H1 (cell line): ENCODE data around the gene ITPR1. TPM values are rescaled to one million over a fixed set of nuclear protein-coding genes. Genes with fewer than 3 reads are reported as not detected.

ENCODE experiments used
- CTCF ChIA-PET: fragments of 300-600 bp; sonication (Branson Sonifier 250); formaldehyde crosslinking; loops from one replicate; lab custom pipeline; 2021; ENCODE audit not compliant: partially characterized antibody; lab: Charles Lee
- POLR2A ChIA-PET: fragments of 300-600 bp; sonication (Branson Sonifier 250); formaldehyde crosslinking; loops from one replicate; lab custom pipeline; 2021; ENCODE audit warnings: inconsistent platforms; ENCODE audit not compliant: partially characterized antibody; lab: Charles Lee
- DNase-seq, 2 experiments: peaks; one replicate each; pipeline versions ENCODE4 v3.0.0 to v3.0.0-alpha.2; 2010 to 2022; ENCODE audit warnings: low spot score in 2 of 2, low read depth in 1 of 2, mixed read lengths in 1 of 2
- FAIRE-seq: peaks from 2 replicates; lab custom pipeline; 2011; peaks lifted over from hg19 to GRCh38; lab: Jason Lieb, UNC
- H2AFZ ChIP-seq: 2 replicates; pipeline ENCODE4 v1.8.1; 2012; ENCODE audit warnings: low read length, inconsistent platforms
- H2AK5ac ChIP-seq: 2 replicates; pipeline ENCODE4 v1.6.1; 2013; ENCODE audit warnings: low read depth, low read length
- H2BK120ac ChIP-seq: replicated peaks from 2 replicates; pipeline ENCODE3; 2013; ENCODE audit warnings: low read depth, low read length, inconsistent platforms
- H2BK12ac ChIP-seq: 2 replicates; pipeline ENCODE4 v1.6.1; 2013; ENCODE audit warnings: low read depth, low read length
- H2BK15ac ChIP-seq: 2 replicates; pipeline ENCODE4 v1.6.1; 2013; ENCODE audit warnings: low read length
- H2BK20ac ChIP-seq: 2 replicates; pipeline ENCODE4 v1.6.1; 2013; ENCODE audit warnings: low read length
- H2BK5ac ChIP-seq: 2 replicates; pipeline ENCODE4 v1.6.1; 2013; ENCODE audit warnings: low read depth, low read length
- H3K14ac ChIP-seq: 2 replicates; pipeline ENCODE4 v1.6.1; 2013; ENCODE audit warnings: inconsistent platforms; ENCODE audit not compliant: insufficient read length
- H3K18ac ChIP-seq: 2 replicates; pipeline ENCODE4 v1.6.1; 2013; ENCODE audit warnings: low read length; ENCODE audit errors: extremely low read depth
- H3K23ac ChIP-seq: 2 replicates; pipeline ENCODE4 v1.6.1; 2013; ENCODE audit warnings: inconsistent platforms; ENCODE audit not compliant: insufficient read length
- H3K23me2 ChIP-seq: 2 replicates; pipeline ENCODE4 v1.6.1; 2013; ENCODE audit warnings: low read depth, low read length
- H3K27ac ChIP-seq: 2 replicates; pipeline ENCODE4 v1.6.1; 2011; ENCODE audit warnings: low read depth, low read length, inconsistent platforms
- H3K27me3 ChIP-seq, 4 experiments: replicated peaks in 1 of 4; 1 replicate in 1 of 4; 2 replicates in 3 of 4; pipeline versions ENCODE4 v1.6.1 to v1.8.1; 2011 to 2013; ENCODE audit warnings: low read length in 3 of 4, mild to moderate bottlenecking in 3 of 4, inconsistent platforms in 2 of 4, mixed read lengths in 2 of 4, moderate library complexity in 1 of 4; ENCODE audit not compliant: control insufficient read depth in 3 of 4, insufficient read depth in 3 of 4; ENCODE audit errors: extremely low read depth in 1 of 4
- H3K36me3 ChIP-seq, 4 experiments: 2 replicates each; pipeline versions ENCODE4 v1.6.1 to v1.8.1; 2011 to 2013; ENCODE audit warnings: mild to moderate bottlenecking in 4 of 4, low read length in 3 of 4, moderate library complexity in 2 of 4, control low read depth in 1 of 4, inconsistent platforms in 1 of 4; ENCODE audit not compliant: insufficient read depth in 4 of 4, control insufficient read depth in 2 of 4
- H3K4ac ChIP-seq: replicated peaks from 2 replicates; pipeline ENCODE3; 2013; ENCODE audit warnings: low read length, low read depth, mixed read lengths, inconsistent platforms; ENCODE audit not compliant: insufficient read length
- H3K4me1 ChIP-seq, 4 experiments: replicated peaks in 1 of 4; 1 replicate in 1 of 4; 2 replicates in 3 of 4; pipeline versions ENCODE4 v1.6.1 to v1.8.1; 2011 to 2013; ENCODE audit warnings: low read length in 3 of 4, inconsistent platforms in 2 of 4, mixed read lengths in 1 of 4; ENCODE audit not compliant: insufficient read depth in 4 of 4, control insufficient read depth in 3 of 4
- H3K4me2 ChIP-seq, 2 experiments: 2 replicates each; pipeline versions ENCODE4 v1.6.1 to v1.8.1; 2011 to 2013; ENCODE audit warnings: low read depth in 2 of 2, low read length in 2 of 2, control low read depth in 1 of 2, inconsistent platforms in 1 of 2, mild to moderate bottlenecking in 1 of 2; ENCODE audit not compliant: insufficient read depth in 1 of 2
- H3K4me3 ChIP-seq, 4 experiments: fragments of 200-600, 300-600 bp in 1 of 4; sonication (generic), shearing (Covaris generic), sonication (Bioruptor Twin) in 1 of 4; 2 replicates each; pipeline versions ENCODE4 v1.5.1 to v1.8.1; 2011 to 2016; ENCODE audit warnings: low read length in 4 of 4, low read depth in 3 of 4, control low read depth in 2 of 4, inconsistent platforms in 2 of 4, mild to moderate bottlenecking in 2 of 4, mixed read lengths in 1 of 4, moderate library complexity in 1 of 4; ENCODE audit not compliant: insufficient read depth in 2 of 4; ENCODE audit errors: extremely low read depth in 1 of 4
- H3K56ac ChIP-seq: replicated peaks from 2 replicates; pipeline ENCODE3; 2013; ENCODE audit warnings: low read depth, mild to moderate bottlenecking, mixed read lengths, low read length, inconsistent platforms; ENCODE audit not compliant: insufficient read length
- H3K79me1 ChIP-seq: 2 replicates; pipeline ENCODE4 v1.6.1; 2013; ENCODE audit warnings: low read depth, low read length, control low read depth
- H3K79me2 ChIP-seq, 2 experiments: 2 replicates each; pipeline versions ENCODE4 v1.6.1 to v1.8.1; 2012 to 2013; ENCODE audit warnings: low read length in 2 of 2, mild to moderate bottlenecking in 2 of 2, inconsistent platforms in 1 of 2; ENCODE audit not compliant: insufficient read depth in 2 of 2, control insufficient read depth in 1 of 2
- H3K9ac ChIP-seq, 4 experiments: replicated peaks in 1 of 4; 1 replicate in 1 of 4; 2 replicates in 3 of 4; pipeline versions ENCODE4 v1.6.1 to v1.8.1; 2011 to 2013; ENCODE audit warnings: low read depth in 3 of 4, low read length in 3 of 4, control low read depth in 2 of 4, mild to moderate bottlenecking in 2 of 4, moderate library complexity in 2 of 4, inconsistent platforms in 1 of 4; ENCODE audit errors: extremely low read depth in 1 of 4
- H3K9me3 ChIP-seq, 2 experiments: 2 replicates each; pipeline versions ENCODE4 v1.6.1 to v1.8.1; 2012 to 2013; ENCODE audit warnings: mild to moderate bottlenecking in 2 of 2, moderate library complexity in 2 of 2, control low read depth in 1 of 2, inconsistent platforms in 1 of 2, low read depth in 1 of 2, low read length in 1 of 2, mixed read lengths in 1 of 2; ENCODE audit not compliant: insufficient read depth in 2 of 2
- H4K20me1 ChIP-seq, 2 experiments: replicated peaks in 1 of 2; 2 replicates each; pipeline versions ENCODE3 to v1.8.1; 2011 to 2013; ENCODE audit warnings: inconsistent platforms in 2 of 2, low read length in 2 of 2, mild to moderate bottlenecking in 1 of 2; ENCODE audit not compliant: insufficient read depth in 2 of 2, control insufficient read depth in 1 of 2
- H4K5ac ChIP-seq: 2 replicates; pipeline ENCODE4 v1.6.1; 2013; ENCODE audit warnings: low read length, low read depth, mixed read lengths, inconsistent platforms; ENCODE audit not compliant: insufficient read length
- H4K8ac ChIP-seq: 2 replicates; pipeline ENCODE4 v1.8.0; 2013; ENCODE audit warnings: mild to moderate bottlenecking, moderate library complexity, low read length, inconsistent platforms; ENCODE audit not compliant: insufficient read depth; ENCODE audit errors: extremely low read depth
- H4K91ac ChIP-seq: replicated peaks from 2 replicates; pipeline ENCODE3; 2013; ENCODE audit warnings: low read length, mixed read lengths, inconsistent platforms; ENCODE audit not compliant: insufficient read length
- KDM4A ChIP-seq: IDR thresholded peaks from one replicate; pipeline ENCODE4 v1.7.1; 2012; ENCODE audit warnings: low read depth, mild to moderate bottlenecking, moderate library complexity, low read length, inconsistent platforms; ENCODE audit not compliant: severe bottlenecking
- SP2 ChIP-seq: IDR thresholded peaks from 2 replicates; pipeline ENCODE4 v1.6.1; 2012; ENCODE audit warnings: mild to moderate bottlenecking, low read length, inconsistent platforms
- TAF1 ChIP-seq: IDR thresholded peaks from 2 replicates; pipeline ENCODE4 v1.6.1; 2011; ENCODE audit warnings: mild to moderate bottlenecking, low read depth, low read length
- TEAD4 ChIP-seq: IDR thresholded peaks from 2 replicates; pipeline ENCODE4 v1.6.1; 2012; ENCODE audit warnings: low read depth, low read length, inconsistent platforms, mixed read lengths
- WGBS, 2 experiments: shearing (Covaris generic) in 1 of 2; methylation state at CpG; one replicate each; pipeline versions ENCODE4 v1.1.6 to v1.1.7; 2013 to 2015; ENCODE audit warnings: low lambda C conversion rate in 2 of 2, mixed read lengths in 2 of 2, inconsistent platforms in 1 of 2, low coverage in 1 of 2, missing lambda C conversion rate in 1 of 2; ENCODE audit not compliant: insufficient replicate concordance in 2 of 2, insufficient coverage in 1 of 2, insufficient read length in 1 of 2; ENCODE audit errors: extremely low coverage in 1 of 2, missing lambda C conversion rate in 1 of 2; 5-methylcytosine and 5-hydroxymethylcytosine counted together
- polyA plus RNA-seq, 7 experiments: library from polyadenylated mRNA; depleted of rRNA in 3 of 7; stranded (reverse) in 5 of 7; unstranded in 2 of 7; fragments of >200 nt in 5 of 7; fragments of 200-250 nt in 2 of 7; gene quantifications; 1 replicate in 5 of 7; 2 replicates in 1 of 7; 4 replicates in 1 of 7; pipeline versions ENCODE4 v1.2.1 to v1.2.3, GENCODE V29; 2011 to 2013; ENCODE audit warnings: missing spikeins in 2 of 7, mixed read lengths in 2 of 7
- total RNA-seq: library from RNA; stranded (reverse); fragmentation: NEBNext Ultra II Directional; extraction: Animal tissue kit (Norgen Biotek cat#: 25700); gene quantifications from 2 replicates; pipeline ENCODE4 v1.2.1, GENCODE V29; 2021
- TF ChIP-seq, protein P1 (sequence below): IDR thresholded peaks from 2 replicates; pipeline ENCODE4 v1.6.1; 2011; ENCODE audit warnings: low read length, improper control_type of control experiment

The ITPR1 gene
- total and polyA plus RNA-seq, 2 of the 8 experiments (the other 6 are each of a cell fraction or from before 2014, with no cell fraction given), result 2.5 to 16.3 TPM

DNA sequence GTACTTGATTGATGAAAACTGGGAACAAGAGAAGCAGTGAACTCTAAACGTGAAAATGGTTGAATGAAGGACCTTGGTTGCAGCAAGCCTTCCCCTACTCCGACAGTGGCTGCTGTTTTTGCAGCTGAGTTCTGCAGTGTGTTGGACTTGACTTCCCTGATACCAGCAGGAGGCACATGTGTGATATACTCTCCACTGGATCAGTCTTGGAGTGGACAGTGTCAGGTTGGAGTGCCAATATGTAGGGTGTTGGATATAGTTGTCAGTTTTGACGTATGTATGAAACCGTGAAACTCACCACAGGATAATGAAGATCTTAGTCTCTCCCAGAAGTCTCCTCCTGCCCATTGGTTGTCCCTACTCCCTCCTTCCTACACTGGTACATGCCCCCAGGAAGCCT is 106.5 kb downstream of the ITPR1 start:
- Histone ChIP-seq H3K18ac (no peak overlapping the region), H2BK12ac (no peak overlapping the region), H3K4me2 (no peak overlapping the region), H2AK5ac (no peak overlapping the region), H3K23ac (no peak overlapping the region), H3K79me2 (no peaks in the 10 kb centered on the region; a peak in 1 of 4 replicates), H3K9me3 (no peaks in the 10 kb centered on the region), H3K9ac (no peak overlapping the region), H2BK20ac (no peak overlapping the region), H2BK120ac (no peak overlapping the region), H3K4me1 (peaks cover 3 to 16% (median 8%) of the 10 kb centered on the region in 4 experiments; a peak in 4 of 7 replicates), H3K27me3 (no peaks in the 10 kb centered on the region), H3K4me3 (no peak overlapping the region), H2BK15ac (no peak overlapping the region), H3K14ac (no peak overlapping the region), H2AFZ (no peak overlapping the region), H3K27ac (no peak overlapping the region), H2BK5ac (no peak overlapping the region), H4K91ac (no peak overlapping the region), H3K23me2 (no peaks in the 10 kb centered on the region), H3K36me3 (no peaks in the 10 kb centered on the region), H4K5ac (no peak overlapping the region), H3K4ac (no peak overlapping the region), H4K8ac (no peak overlapping the region), H3K56ac (no peak overlapping the region), H3K79me1 (no peaks in the 10 kb centered on the region), H4K20me1 (no peaks in the 10 kb centered on the region)
- DNase-seq (no peak), FAIRE-seq (no peak)
- CTCF ChIA-PET, result interaction anchor here (2.2 kb wide), 1 partner anchor 8 kb away, joined by 6 read pairs; no protein-coding TSS in a partner anchor
- POLR2A ChIA-PET, result interaction anchor here (0.7 kb wide), 1 partner anchor 29 kb away, joined by 3 read pairs; no protein-coding TSS in a partner anchor
- WGBS, 2 experiments, result 84% methylated on average over 4 of the region's 4 CpGs; no CpG with 5 or more reads in 1 of the 2 experiments
- TF ChIP-seq TEAD4, result no peak
- TF ChIP-seq KDM4A, result no peak
- TF ChIP-seq, protein P1, sequence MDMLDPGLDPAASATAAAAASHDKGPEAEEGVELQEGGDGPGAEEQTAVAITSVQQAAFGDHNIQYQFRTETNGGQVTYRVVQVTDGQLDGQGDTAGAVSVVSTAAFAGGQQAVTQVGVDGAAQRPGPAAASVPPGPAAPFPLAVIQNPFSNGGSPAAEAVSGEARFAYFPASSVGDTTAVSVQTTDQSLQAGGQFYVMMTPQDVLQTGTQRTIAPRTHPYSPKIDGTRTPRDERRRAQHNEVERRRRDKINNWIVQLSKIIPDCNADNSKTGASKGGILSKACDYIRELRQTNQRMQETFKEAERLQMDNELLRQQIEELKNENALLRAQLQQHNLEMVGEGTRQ, result no peak
- TF ChIP-seq TAF1, result no peak
- TF ChIP-seq SP2, result no peak
